ENCODE results near the gene SMIM38.

- no peak for TF ChIP-seq GATA2 (IDR thresholded peaks at IDR 0.05; ENCODE audit: low read depth, low read length)
- no peak for TF ChIP-seq GATA3 (IDR thresholded peaks at IDR 0.05; ENCODE audit: low read depth, low read length)
Observed at GRCh38 chr11:69144316-69145049, 11.3 kb upstream of the SMIM38 start.
